Activated T-cell treated with anti-CD3 and anti-CD28 coated beads, Interleukin-2, amount 50 U/mL, for 4 hours (primary cell): ENCODE measurements around the gene PIAS4. TPM values are rescaled to one million over a fixed set of nuclear protein-coding genes. Genes with fewer than 3 reads are reported as not detected.
A peak's percentile ranks its signal among the peaks of the same experiment; 100 is the strongest.

ENCODE experiments used
- ATAC-seq, 2 donors: fragments of 200-7000 bp; cut with Tn5 transposase; one replicate each; pipeline ENCODE4 v1.10.0; 2021
- DNase-seq: peaks from one replicate; pipeline ENCODE4 v3.0.0-alpha.2; 2020
- H3K27me3 Mint-ChIP-seq: one replicate; pipeline ENCODE4 v1.8.0; 2021; ENCODE audit warnings: low read depth, mixed read lengths
- H3K36me3 Mint-ChIP-seq: one replicate; pipeline ENCODE4 v1.8.0; 2022; ENCODE audit warnings: mixed read lengths; ENCODE audit not compliant: insufficient read depth
- H3K4me1 Mint-ChIP-seq: one replicate; pipeline ENCODE4 v1.8.0; 2021; ENCODE audit warnings: low read depth, mixed read lengths
- H3K4me3 Mint-ChIP-seq: one replicate; pipeline ENCODE4 v1.8.0; 2021; ENCODE audit warnings: mild to moderate bottlenecking, moderate library complexity, mixed read lengths
- H3K9me3 Mint-ChIP-seq: one replicate; pipeline ENCODE4 v1.8.0; 2021; ENCODE audit warnings: mixed read lengths
- total RNA-seq, 3 donors: library from RNA; stranded (reverse); gene quantifications; one replicate each; pipeline ENCODE4 v1.2.1, GENCODE V29; 2021

The PIAS4 gene
- total RNA-seq, 3 donors from 2014 or later, result 33.9 to 37.0 (median 35.3) TPM

- Mint-ChIP-seq H3K4me1 (peaks cover 30% of the 10 kb centered on the region), H3K27me3 (no peaks in the 10 kb centered on the region), H3K9me3 (no peaks in the 10 kb centered on the region), H3K36me3 (peaks cover 5% of the 10 kb centered on the region), H3K4me3 (peak overlapping the region; percentile 88)
- ATAC-seq (no peak), DNase-seq (no peak)
These were observed 37.2 kb upstream of the PIAS4 start for GRCh38 chr19:3970313-3970807.

GRCh38 chr19:3970808-3971598, 36.5 kb upstream of the PIAS4 start, which contains the start of gene DAPK3:
Gene DAPK3 (minus strand): TSS chr19:3971099. CDS start chr19:3969735, 1,364 bp downstream.
- peak; percentile 83 to 88 for ATAC-seq
- peak within 1 kb of the TSS; percentile 88 for H3K4me3 Mint-ChIP-seq
- H3K27me3 Mint-ChIP-seq, result no peaks in the 10 kb centered on the region
- no peaks in the 10 kb centered on the region for H3K9me3 Mint-ChIP-seq
- peaks cover 8% of the 10 kb centered on the region for H3K36me3 Mint-ChIP-seq
- DNase-seq, result peak; percentile 89
- peaks cover 30% of the 10 kb centered on the region for H3K4me1 Mint-ChIP-seq

GRCh38 chr19:3975144-3975543, 32.4 kb upstream of the PIAS4 start:
- H3K36me3 Mint-ChIP-seq, result peaks cover 29% of the 10 kb centered on the region
- peaks cover 22% of the 10 kb centered on the region for H3K4me1 Mint-ChIP-seq
- DNase-seq (no peak), ATAC-seq (no peak)
- H3K9me3 Mint-ChIP-seq, result no peaks in the 10 kb centered on the region
- H3K4me3 Mint-ChIP-seq, result no peak overlapping the region
- no peaks in the 10 kb centered on the region for H3K27me3 Mint-ChIP-seq

- Mint-ChIP-seq H3K36me3 (peaks cover 29% of the 10 kb centered on the region), H3K4me1 (peaks cover 17% of the 10 kb centered on the region), H3K4me3 (peak overlapping the region; percentile 11), H3K27me3 (no peaks in the 10 kb centered on the region), H3K9me3 (no peaks in the 10 kb centered on the region)
- DNase-seq, result no peak
- no peak for ATAC-seq
These were observed 31.9 kb upstream of the PIAS4 start for GRCh38 chr19:3975637-3976087.

- no peak overlapping the region for H3K4me3 Mint-ChIP-seq
- peaks cover 33% of the 10 kb centered on the region for H3K36me3 Mint-ChIP-seq
- H3K4me1 Mint-ChIP-seq, result peaks cover 15% of the 10 kb centered on the region
- DNase-seq, result no peak
- no peak for ATAC-seq
- H3K27me3 Mint-ChIP-seq, result no peaks in the 10 kb centered on the region
- H3K9me3 Mint-ChIP-seq, result no peaks in the 10 kb centered on the region
These were observed 30.9 kb upstream of the PIAS4 start for GRCh38 chr19:3976495-3977241.

GRCh38 chr19:3977242-3978143, 30.0 kb upstream of the PIAS4 start:
- peaks cover 20% of the 10 kb centered on the region for H3K4me1 Mint-ChIP-seq
- no peaks in the 10 kb centered on the region for H3K27me3 Mint-ChIP-seq
- no peak for DNase-seq
- peak; percentile 3 to 5 for ATAC-seq
- peaks cover 38% of the 10 kb centered on the region for H3K36me3 Mint-ChIP-seq
- no peaks in the 10 kb centered on the region for H3K9me3 Mint-ChIP-seq
- H3K4me3 Mint-ChIP-seq, result no peak overlapping the region

GRCh38 chr19:3978145-3978544, 29.4 kb upstream of the PIAS4 start:
- no peak overlapping the region for H3K4me3 Mint-ChIP-seq
- no peak for DNase-seq
- ATAC-seq, result no peak
- H3K4me1 Mint-ChIP-seq, result peaks cover 26% of the 10 kb centered on the region
- peaks cover 45% of the 10 kb centered on the region for H3K36me3 Mint-ChIP-seq
- no peaks in the 10 kb centered on the region for H3K27me3 Mint-ChIP-seq
- no peaks in the 10 kb centered on the region for H3K9me3 Mint-ChIP-seq

GRCh38 chr19:3979289-3979673, 28.3 kb upstream of the PIAS4 start:
- Mint-ChIP-seq H3K4me3 (peak overlapping the region; percentile 53), H3K9me3 (no peaks in the 10 kb centered on the region), H3K27me3 (no peaks in the 10 kb centered on the region), H3K36me3 (peaks cover 55% of the 10 kb centered on the region), H3K4me1 (peaks cover 37% of the 10 kb centered on the region)
- DNase-seq (no peak), ATAC-seq (peak in 1 of 2 donors; percentile 6)

GRCh38 chr19:3979674-3980352, 27.7 kb upstream of the PIAS4 start:
- no peaks in the 10 kb centered on the region for H3K9me3 Mint-ChIP-seq
- peak overlapping the region; percentile 53 for H3K4me3 Mint-ChIP-seq
- H3K27me3 Mint-ChIP-seq, result no peaks in the 10 kb centered on the region
- ATAC-seq (no peak), DNase-seq (no peak)
- peaks cover 41% of the 10 kb centered on the region for H3K4me1 Mint-ChIP-seq
- H3K36me3 Mint-ChIP-seq, result peaks cover 60% of the 10 kb centered on the region

- no peak for ATAC-seq
- Mint-ChIP-seq H3K9me3 (no peaks in the 10 kb centered on the region), H3K27me3 (no peaks in the 10 kb centered on the region), H3K36me3 (peaks cover 61% of the 10 kb centered on the region), H3K4me1 (peaks cover 41% of the 10 kb centered on the region), H3K4me3 (no peak overlapping the region)
- DNase-seq, result no peak
These were observed 26.9 kb upstream of the PIAS4 start for GRCh38 chr19:3980353-3981251.

- no peaks in the 10 kb centered on the region for H3K27me3 Mint-ChIP-seq
- no peaks in the 10 kb centered on the region for H3K9me3 Mint-ChIP-seq
- DNase-seq (no peak), ATAC-seq (no peak)
- H3K4me1 Mint-ChIP-seq, result peaks cover 48% of the 10 kb centered on the region
- H3K36me3 Mint-ChIP-seq, result peaks cover 55% of the 10 kb centered on the region
- H3K4me3 Mint-ChIP-seq, result peak overlapping the region; percentile 22
These were observed 26.2 kb upstream of the PIAS4 start for GRCh38 chr19:3981373-3981735.

GRCh38 chr19:3981736-3982681, 25.5 kb upstream of the PIAS4 start:
- DNase-seq, result no peak
- H3K36me3 Mint-ChIP-seq, result peaks cover 52% of the 10 kb centered on the region
- H3K9me3 Mint-ChIP-seq, result no peaks in the 10 kb centered on the region
- peaks cover 52% of the 10 kb centered on the region for H3K4me1 Mint-ChIP-seq
- H3K27me3 Mint-ChIP-seq, result no peaks in the 10 kb centered on the region
- ATAC-seq, result no peak
- H3K4me3 Mint-ChIP-seq, result peak overlapping the region; percentile 98
